ENCODE data around the gene PAQR7. TPM values are rescaled to one million over a fixed set of nuclear protein-coding genes. Genes with fewer than 3 reads are reported as not detected.

Gene PAQR7
- total RNA-seq, 4 donors from 2014 or later, result 6.6 to 18.3 (median 12.1) TPM

DNA sequence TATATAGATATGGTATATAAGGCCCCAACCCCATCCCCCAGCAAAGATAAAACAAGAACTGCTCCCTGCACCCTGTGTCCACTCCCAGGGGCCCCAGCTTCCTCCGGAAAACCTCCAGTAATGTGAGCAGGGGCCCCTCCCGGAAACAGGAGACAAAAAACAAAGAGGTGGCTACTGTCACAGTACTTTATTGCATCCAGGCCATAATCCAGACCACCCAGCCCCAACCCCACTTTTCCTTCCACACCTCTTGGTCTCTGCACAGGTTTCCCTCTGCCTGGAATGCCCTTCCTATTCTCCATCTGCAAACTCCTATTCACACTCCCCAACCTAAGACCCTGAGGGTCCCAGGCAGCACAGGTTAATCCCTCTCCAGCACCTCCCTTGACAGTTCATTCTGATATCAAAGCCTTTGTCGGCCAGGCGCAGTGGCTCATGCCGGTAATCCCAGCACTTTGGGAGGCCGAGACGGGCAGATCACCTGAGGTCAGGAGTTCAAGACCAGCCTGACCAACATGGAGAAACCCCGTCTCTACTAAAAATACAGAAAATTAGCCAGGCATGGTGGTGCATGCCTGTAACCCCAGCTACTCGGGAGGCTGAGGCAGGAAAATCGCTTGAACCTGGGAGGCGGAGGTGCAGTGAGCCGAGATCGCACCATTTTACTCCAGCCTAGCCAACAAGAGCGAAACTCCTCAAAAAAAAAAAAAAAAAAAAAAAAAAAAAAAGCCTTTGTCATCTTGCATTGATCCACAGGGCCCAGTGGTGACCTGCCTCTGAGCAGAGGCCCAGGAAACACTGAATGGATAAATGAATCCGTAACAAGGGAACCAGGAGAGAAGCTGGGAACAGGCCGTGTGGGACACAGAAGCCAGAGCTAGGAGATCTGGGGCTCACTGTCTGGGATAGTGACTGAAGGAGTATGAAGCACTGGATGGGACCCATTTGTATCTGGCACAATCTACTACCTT is 13.9 kb downstream of the PAQR7 start:
- no peaks in the 10 kb centered on the region for H3K27me3 ChIP-seq
- H3K4me3 ChIP-seq, result no peak overlapping the region
- H3K9me3 ChIP-seq, result no peaks in the 10 kb centered on the region
- WGBS, 2 donors, result 57 to 68% methylated on average over 4 to 10 of the region's 16 CpGs
- intact Hi-C loops (cut with DNase I), result no loop called here
- no peak for DNase-seq
- peaks cover 0 to 16% (median 0%) of the 10 kb centered on the region in 3 donors for H3K36me3 ChIP-seq
- H3K4me1 ChIP-seq, result peaks cover 12 to 59% (median 12%) of the 10 kb centered on the region in 3 donors
- peak overlapping the region in 2 of 4 donors; percentile 17 to 62 for H3K27ac ChIP-seq
- no peak for TF ChIP-seq POLR2A (IDR thresholded peaks at IDR 0.05)
- TF ChIP-seq, protein P1, sequence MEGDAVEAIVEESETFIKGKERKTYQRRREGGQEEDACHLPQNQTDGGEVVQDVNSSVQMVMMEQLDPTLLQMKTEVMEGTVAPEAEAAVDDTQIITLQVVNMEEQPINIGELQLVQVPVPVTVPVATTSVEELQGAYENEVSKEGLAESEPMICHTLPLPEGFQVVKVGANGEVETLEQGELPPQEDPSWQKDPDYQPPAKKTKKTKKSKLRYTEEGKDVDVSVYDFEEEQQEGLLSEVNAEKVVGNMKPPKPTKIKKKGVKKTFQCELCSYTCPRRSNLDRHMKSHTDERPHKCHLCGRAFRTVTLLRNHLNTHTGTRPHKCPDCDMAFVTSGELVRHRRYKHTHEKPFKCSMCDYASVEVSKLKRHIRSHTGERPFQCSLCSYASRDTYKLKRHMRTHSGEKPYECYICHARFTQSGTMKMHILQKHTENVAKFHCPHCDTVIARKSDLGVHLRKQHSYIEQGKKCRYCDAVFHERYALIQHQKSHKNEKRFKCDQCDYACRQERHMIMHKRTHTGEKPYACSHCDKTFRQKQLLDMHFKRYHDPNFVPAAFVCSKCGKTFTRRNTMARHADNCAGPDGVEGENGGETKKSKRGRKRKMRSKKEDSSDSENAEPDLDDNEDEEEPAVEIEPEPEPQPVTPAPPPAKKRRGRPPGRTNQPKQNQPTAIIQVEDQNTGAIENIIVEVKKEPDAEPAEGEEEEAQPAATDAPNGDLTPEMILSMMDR (IDR thresholded peaks at IDR 0.05), result no peak

DNA sequence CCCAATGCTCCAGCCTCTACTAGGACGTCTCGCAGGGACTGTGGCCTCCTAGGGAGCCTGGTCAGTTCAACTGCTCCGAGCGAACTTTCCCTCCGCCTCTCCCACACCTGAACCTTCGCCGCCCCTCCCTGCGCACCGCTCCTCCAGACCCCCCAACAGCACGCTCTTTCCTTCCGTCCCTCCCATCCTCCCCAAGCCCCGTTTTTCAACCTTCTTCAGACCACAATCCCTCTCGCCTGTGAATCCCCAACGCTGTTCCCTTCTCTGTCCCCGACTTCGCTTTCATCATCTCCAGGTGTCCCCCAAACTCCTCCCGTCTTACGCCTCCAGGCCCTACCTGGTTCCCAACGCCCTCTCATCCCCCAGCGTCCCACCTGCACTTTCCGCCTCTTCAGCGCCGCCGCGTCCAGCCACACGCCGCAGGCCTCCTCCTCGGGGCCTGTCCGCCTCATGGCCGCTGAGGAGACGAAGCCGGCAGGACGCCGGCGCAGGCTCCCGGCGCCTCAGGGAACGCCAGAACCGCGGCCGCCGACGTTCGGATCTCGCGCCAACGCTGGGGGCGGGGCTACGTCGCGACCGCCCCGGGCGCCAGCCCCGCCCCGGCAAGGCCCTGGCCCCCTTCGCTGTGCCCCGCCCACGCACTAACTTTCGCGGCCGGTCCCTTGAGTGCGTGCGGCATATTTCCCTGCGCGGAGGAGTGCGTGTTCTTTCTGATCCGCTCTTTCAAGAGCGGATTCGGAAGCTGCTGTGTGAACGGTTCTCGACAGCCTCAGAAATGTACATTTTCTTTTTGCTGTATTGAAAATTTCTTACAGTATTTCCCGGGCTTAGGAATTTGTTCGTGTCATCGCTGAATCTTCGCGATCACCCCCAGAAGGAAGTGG is 16.4 kb downstream of the PAQR7 start, which contains the start of gene AUNIP:
Gene AUNIP, minus strand, starts transcription at position 552 of the 884 bp plus-strand sequence. Its CDS starts 100 bp downstream, at position 452.
- Histone ChIP-seq H3K4me3 (peak within 1 kb of the TSS; percentile 37 to 63 (median 52)), H3K4me1 (peaks cover 12 to 54% (median 12%) of the 10 kb centered on the region in 3 donors), H3K9me3 (no peaks in the 10 kb centered on the region), H3K27ac (peak within 1 kb of the TSS; percentile 62 to 85 (median 79)), H3K27me3 (no peaks in the 10 kb centered on the region), H3K36me3 (peaks cover 0 to 16% (median 0%) of the 10 kb centered on the region in 3 donors)
- 3 to 5% methylated on average over 25 to 60 of the region's 77 CpGs for WGBS, 2 donors
- peak in 2 of 4 donors; percentile 72 to 76 for TF ChIP-seq POLR2A (IDR thresholded peaks at IDR 0.05)
- TF ChIP-seq, protein P1 (IDR thresholded peaks at IDR 0.05), result no peak
- intact Hi-C loops (cut with DNase I), result no loop called here
- DNase-seq, result peak; percentile 47

DNA sequence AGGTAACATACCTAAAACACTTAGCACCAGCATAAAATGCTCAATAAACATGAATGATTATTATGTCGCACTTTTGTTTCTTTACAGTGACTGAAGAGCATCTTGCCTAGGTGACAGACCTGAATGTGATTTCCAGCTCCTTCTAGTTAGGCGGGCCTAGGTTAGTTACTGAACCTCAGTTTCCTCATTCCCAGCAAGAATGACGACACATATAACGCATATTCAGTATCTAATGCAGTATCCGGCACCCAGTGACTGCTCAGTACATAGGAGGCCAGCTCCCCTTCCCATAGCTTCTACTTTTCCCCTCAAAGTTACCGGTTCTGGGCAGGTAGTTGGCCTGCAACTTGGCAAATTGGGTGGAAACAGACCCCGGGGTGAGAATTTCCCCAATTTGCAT is 17.0 kb downstream of the PAQR7 start:
- intact Hi-C loops (cut with DNase I), result no loop called here
- Histone ChIP-seq H3K27ac (no peak overlapping the region), H3K36me3 (peaks cover 0 to 14% (median 0%) of the 10 kb centered on the region in 3 donors), H3K27me3 (no peaks in the 10 kb centered on the region), H3K9me3 (no peaks in the 10 kb centered on the region), H3K4me1 (peaks cover 9 to 49% (median 12%) of the 10 kb centered on the region in 3 donors), H3K4me3 (peak overlapping the region in 3 of 4 donors; percentile 51 to 63 (median 52))
- no peak for TF ChIP-seq POLR2A (IDR thresholded peaks at IDR 0.05)
- TF ChIP-seq, protein P1 (IDR thresholded peaks at IDR 0.05), result no peak
- no peak for DNase-seq
- WGBS, 2 donors, result 21 to 41% methylated on average over 7 of the region's 7 CpGs

- Histone ChIP-seq H3K27me3 (no peaks in the 10 kb centered on the region), H3K4me1 (peaks cover 9 to 34% (median 12%) of the 10 kb centered on the region in 3 donors), H3K9me3 (no peaks in the 10 kb centered on the region), H3K36me3 (no peaks in the 10 kb centered on the region), H3K4me3 (no peak overlapping the region), H3K27ac (no peak overlapping the region)
- TF ChIP-seq POLR2A (IDR thresholded peaks at IDR 0.05), result no peak
- TF ChIP-seq, protein P1 (IDR thresholded peaks at IDR 0.05), result no peak
- intact Hi-C loops (cut with DNase I), result no loop called here
- 77 to 81% methylated on average over 10 to 11 of the region's 11 CpGs for WGBS, 2 donors
- no peak for DNase-seq
Measured at GRCh38 chr1:25856856-25857255, 18.7 kb downstream of the PAQR7 start.

Measured in esophagus squamous epithelium (tissue), 5 donors.